Mononuclear cell (primary cell): Measurements from ENCODE around the gene PPP1R37. TPM values are rescaled to one million over a fixed set of nuclear protein-coding genes. Genes with fewer than 3 reads are reported as not detected.

Experiments used
- H3K27me3 ChIP-seq: 2 replicates; pipeline ENCODE4 v1.6.0; 2011; ENCODE audit warnings: low read length, control low read depth; ENCODE audit not compliant: insufficient read depth
- H3K4me1 ChIP-seq: 2 replicates; pipeline ENCODE4 v1.5.1; 2011; ENCODE audit warnings: mild to moderate bottlenecking, low read length, control low read depth; ENCODE audit not compliant: insufficient read depth
- H3K4me3 ChIP-seq: 2 replicates; pipeline ENCODE4 v1.5.1; 2011; ENCODE audit warnings: mild to moderate bottlenecking, low read length, moderate library complexity
- H3K9me3 ChIP-seq: 2 replicates; pipeline ENCODE4 v1.5.1; 2011; ENCODE audit warnings: low read depth, mild to moderate bottlenecking, control low read depth, low read length
- total RNA-seq: library from RNA; depleted of rRNA; stranded (reverse); fragments of >200 nt; gene quantifications from one replicate; pipeline ENCODE4 v1.2.3, GENCODE V29; 2012

PPP1R37 gene
- total RNA-seq, 1 donor: 14.0 TPM

DNA sequence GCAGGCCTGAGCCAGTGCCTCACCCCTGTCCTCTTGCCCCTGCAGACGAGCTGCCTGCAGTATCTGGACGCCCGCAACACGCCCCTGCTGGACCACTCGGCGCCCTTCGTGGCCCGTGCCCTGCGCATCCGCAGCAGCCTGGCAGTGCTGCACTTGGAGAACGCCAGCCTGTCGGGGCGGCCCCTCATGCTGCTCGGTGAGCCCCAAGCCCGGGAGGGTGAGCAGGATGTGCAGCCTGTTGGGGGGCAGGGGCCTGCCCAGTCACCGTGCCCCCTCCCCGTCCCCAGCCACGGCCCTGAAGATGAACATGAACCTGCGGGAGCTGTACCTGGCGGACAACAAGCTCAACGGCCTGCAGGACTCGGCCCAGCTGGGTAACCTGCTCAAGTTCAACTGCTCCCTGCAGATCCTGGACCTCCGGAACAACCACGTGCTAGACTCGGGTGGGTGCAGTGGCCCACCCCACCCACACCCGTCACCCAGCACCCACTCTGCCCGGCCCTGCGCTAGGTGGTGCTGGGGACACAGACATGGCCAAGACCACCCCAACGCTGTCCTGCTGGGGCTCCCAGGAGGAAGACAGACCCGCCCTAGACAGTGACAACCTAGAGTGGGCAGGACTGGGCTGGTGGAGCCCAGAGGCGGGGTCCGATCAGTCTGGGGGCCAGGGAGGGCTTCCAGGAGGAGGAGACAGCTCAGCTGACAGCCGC lies 49.2 kb downstream of the PPP1R37 start:
- Histone ChIP-seq H3K4me1 (peaks cover 4% of the 10 kb centered on the region), H3K4me3 (no peak overlapping the region), H3K9me3 (no peaks in the 10 kb centered on the region), H3K27me3 (no peaks in the 10 kb centered on the region)

GRCh38 chr19:45142726-45143110 lies 49.7 kb downstream of the PPP1R37 start:
- no peaks in the 10 kb centered on the region for H3K4me1 ChIP-seq
- H3K27me3 ChIP-seq: no peaks in the 10 kb centered on the region
- no peak overlapping the region for H3K4me3 ChIP-seq

DNA sequence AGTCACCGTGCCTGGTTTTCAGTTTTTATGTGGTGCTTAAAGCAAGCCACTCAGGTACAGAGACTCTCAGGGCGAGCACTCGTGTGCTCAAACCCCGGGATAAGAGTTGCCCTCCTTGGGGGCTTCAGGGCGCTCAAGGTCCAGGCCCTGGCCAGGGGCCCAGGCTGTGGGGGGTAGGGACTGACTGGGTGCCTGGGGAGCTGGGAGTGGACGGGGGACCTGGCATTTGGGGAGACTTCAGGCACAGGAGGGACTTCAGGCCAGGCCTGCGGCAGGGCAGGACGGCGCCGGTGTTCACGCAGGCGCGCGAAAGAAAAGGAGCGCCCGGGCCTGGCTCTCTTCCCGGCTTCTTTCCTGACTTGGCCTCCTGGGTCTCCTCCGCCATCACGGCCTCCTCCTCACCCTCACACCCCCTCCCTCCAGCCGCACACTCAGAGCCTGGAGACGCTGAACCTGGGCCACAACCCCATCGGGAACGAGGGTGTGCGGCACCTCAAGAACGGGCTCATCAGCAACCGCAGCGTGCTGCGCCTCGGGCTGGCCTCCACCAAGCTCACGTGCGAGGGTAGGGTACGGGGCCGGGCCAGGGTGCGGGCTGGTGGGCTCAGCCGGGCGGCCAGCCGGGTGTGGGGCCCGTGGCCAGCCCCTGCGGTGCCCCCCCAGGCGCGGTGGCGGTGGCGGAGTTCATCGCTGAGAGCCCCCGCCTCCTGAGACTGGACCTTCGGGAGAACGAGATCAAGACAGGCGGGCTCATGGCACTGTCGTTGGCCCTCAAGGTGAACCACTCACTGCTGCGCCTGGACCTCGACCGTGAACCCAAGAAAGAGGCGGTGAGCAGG lies 51.7 kb downstream of the PPP1R37 start:
- H3K27me3 ChIP-seq: no peaks in the 10 kb centered on the region
- no peak overlapping the region for H3K4me3 ChIP-seq
- no peaks in the 10 kb centered on the region for H3K9me3 ChIP-seq
- no peaks in the 10 kb centered on the region for H3K4me1 ChIP-seq

More at GRCh38 chr19:45142726-45143110, 49.7 kb downstream of the PPP1R37 start:
- H3K9me3 ChIP-seq: no peaks in the 10 kb centered on the region

- Histone ChIP-seq H3K4me1 (no peaks in the 10 kb centered on the region), H3K9me3 (no peaks in the 10 kb centered on the region), H3K27me3 (no peaks in the 10 kb centered on the region), H3K4me3 (no peak overlapping the region)
Observed at GRCh38 chr19:45145270-45146189, 52.6 kb downstream of the PPP1R37 start.

GRCh38 chr19:45146251-45146650 lies 53.3 kb downstream of the PPP1R37 start:
- no peak overlapping the region for H3K4me3 ChIP-seq
- H3K27me3 ChIP-seq: no peaks in the 10 kb centered on the region

DNA sequence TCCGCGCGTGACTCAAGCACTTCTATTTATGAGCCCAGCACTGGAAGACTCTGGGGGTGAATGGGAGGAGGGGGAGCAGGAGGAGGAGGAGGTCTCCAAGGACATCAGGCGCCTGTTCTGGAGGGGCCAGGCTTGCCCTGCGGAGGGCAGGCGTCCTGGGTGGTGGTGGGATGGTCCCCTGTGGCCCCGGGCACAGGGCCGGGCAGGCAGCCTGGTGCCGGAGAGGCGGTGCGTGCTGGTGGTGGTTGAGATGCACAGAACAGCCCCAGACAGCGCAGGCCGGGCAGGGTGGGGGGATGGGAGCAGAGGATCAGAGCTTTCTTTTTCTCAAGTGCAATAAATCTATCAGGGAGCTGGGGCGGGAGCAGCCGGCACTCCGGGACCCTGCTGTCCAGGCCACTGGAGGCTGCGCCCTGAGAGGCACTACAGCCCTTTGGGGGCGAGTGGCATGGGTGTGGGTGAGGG lies 53.8 kb downstream of the PPP1R37 start:
- Histone ChIP-seq H3K4me1 (peaks cover under 1% of the 10 kb centered on the region), H3K9me3 (no peaks in the 10 kb centered on the region), H3K27me3 (peaks cover 5% of the 10 kb centered on the region), H3K4me3 (no peak overlapping the region)

More at GRCh38 chr19:45146251-45146650, 53.3 kb downstream of the PPP1R37 start:
- H3K9me3 ChIP-seq: no peaks in the 10 kb centered on the region
- no peaks in the 10 kb centered on the region for H3K4me1 ChIP-seq

DNA sequence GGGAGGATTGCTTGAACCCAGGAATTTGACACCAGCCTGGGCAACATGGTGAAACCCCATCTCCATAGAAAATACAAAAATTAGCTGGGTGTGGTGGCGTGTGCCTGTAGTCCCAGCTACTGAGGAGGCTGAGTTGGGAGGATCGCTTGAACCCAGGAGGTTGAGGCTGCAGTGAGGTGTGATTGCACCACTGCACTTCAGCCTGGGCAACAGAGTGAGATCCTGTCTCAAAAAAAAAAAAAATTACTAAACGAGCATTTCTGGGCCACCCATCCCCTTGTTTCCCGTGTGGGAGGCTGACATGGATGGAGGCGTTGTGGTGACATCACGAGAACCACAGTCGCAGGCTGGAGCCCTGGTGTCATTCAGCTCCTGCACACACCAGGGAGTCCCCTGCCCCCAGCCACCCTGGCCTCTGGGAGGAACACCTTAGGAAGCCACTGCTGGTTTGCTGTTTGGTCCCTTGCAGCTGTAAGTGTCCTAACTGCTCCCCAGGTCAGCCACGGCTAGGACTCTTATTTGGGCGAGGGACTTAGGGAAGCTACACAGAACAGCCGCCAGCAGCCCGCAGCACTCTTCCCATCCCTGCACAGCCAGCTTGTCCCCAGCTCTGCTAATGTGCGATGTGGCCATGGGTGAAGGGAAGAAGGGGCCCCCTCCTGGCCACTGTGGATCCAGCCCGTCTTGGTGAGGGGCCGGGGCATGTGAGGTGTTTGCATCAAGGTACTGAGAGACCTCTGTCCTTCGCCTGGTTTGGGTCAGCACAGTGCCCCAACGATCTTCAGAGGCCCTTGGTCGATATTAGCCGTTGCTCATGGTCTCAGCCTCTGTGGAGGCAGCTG lies 55.1 kb downstream of the PPP1R37 start:
- peaks cover 14% of the 10 kb centered on the region for H3K4me1 ChIP-seq
- no peak overlapping the region for H3K4me3 ChIP-seq
- peaks cover 17% of the 10 kb centered on the region for H3K27me3 ChIP-seq
- no peaks in the 10 kb centered on the region for H3K9me3 ChIP-seq

DNA sequence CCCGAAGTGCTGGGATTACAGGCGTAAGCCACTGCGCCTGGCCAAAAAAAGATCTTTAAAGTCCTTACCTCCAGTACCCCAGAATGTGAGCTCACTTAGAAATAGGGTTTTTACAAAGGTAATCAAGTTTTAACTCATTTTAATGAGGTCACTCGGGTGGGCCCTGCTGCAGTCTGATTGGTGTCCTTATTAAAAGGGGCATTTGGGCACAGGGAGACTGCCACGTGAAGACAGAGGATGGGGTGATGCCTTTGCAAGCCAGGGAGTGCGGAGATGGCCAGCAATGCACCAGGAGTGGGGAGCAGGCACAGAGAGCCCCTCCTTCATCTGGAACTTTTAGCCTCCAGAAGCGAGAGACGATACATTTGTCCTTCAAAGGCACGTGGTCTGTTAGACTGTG lies 56.1 kb downstream of the PPP1R37 start:
- Histone ChIP-seq H3K4me3 (no peak overlapping the region), H3K4me1 (peaks cover 23% of the 10 kb centered on the region), H3K27me3 (peaks cover 25% of the 10 kb centered on the region), H3K9me3 (no peaks in the 10 kb centered on the region)

DNA sequence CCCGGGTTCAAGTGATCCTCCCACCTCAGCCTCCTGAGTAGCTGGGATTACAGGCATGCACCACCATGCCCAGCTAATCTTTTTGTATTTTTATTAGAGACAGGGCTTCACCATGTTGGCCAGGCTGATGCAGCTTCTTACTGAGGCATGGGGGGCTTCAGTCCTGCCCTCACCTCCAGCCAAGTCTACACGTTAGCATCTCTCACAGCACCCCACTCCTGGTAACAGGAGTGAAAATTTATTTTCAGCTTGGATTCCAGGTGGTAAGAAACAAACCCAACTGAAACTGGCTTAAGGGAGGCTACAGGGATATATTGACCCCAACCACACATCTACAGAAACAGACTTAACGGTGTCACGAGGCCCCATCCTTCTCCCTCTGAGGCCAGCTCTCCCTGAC lies 57.2 kb downstream of the PPP1R37 start:
- peaks cover 23% of the 10 kb centered on the region for H3K4me1 ChIP-seq
- peaks cover 29% of the 10 kb centered on the region for H3K27me3 ChIP-seq
- no peaks in the 10 kb centered on the region for H3K9me3 ChIP-seq
- H3K4me3 ChIP-seq: no peak overlapping the region

DNA sequence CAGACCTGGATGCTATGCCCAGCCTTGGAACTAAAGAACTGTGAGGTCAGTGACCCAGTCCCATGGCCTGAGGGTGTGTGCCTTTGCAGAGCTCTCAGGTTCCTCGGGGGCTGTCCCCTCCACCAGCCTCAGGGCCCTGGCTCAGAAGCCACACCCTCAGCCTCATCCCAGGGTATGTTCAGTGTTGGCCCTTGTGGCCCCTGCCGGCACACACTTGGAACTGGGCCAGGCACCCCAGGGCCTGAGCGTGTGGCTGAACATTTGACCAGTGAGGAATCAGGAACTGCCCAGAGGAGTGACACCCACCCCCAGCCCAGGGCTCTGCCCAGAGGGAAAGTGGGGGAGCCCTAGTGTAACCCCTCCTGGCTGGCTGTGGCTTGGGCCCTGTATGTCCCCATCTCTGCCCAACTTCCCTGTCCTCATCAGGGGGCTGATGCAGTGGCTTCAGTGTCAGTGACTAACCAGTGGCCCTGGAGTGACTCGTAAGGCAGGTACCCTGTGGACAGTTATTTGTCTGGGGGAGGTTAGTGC lies 57.8 kb downstream of the PPP1R37 start:
- H3K4me3 ChIP-seq: no peak overlapping the region
- peaks cover 23% of the 10 kb centered on the region for H3K4me1 ChIP-seq
- no peaks in the 10 kb centered on the region for H3K9me3 ChIP-seq
- H3K27me3 ChIP-seq: peaks cover 29% of the 10 kb centered on the region

DNA sequence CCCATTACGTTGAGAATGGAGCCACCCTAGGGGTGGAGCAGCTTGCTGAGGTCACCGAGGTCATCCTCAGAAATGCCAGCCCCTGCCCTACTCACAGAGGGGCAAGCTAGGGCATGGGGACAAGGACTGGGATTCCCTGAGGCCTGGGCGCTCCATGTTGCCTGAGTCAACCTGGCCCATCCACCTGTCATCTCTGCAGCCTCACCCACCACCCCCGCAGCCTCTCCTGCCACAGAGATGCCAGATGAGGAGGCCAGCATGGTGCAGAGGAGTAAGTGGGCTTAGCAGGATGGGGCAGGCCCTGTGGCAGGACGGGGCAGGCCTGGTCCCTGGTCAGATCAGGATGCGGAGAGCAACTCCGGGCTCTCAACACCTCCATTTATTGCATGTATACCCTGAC lies 58.3 kb downstream of the PPP1R37 start:
- H3K27me3 ChIP-seq: peaks cover 29% of the 10 kb centered on the region

GRCh38 chr19:45151821-45152503 lies 59.0 kb downstream of the PPP1R37 start:
- Histone ChIP-seq H3K4me1 (peaks cover 23% of the 10 kb centered on the region), H3K4me3 (no peak overlapping the region), H3K9me3 (no peaks in the 10 kb centered on the region), H3K27me3 (peaks cover 29% of the 10 kb centered on the region)

More for the DNA sequence above, 58.3 kb downstream of the PPP1R37 start:
- H3K9me3 ChIP-seq: no peaks in the 10 kb centered on the region
- H3K4me1 ChIP-seq: peaks cover 23% of the 10 kb centered on the region
- H3K4me3 ChIP-seq: no peak overlapping the region

DNA sequence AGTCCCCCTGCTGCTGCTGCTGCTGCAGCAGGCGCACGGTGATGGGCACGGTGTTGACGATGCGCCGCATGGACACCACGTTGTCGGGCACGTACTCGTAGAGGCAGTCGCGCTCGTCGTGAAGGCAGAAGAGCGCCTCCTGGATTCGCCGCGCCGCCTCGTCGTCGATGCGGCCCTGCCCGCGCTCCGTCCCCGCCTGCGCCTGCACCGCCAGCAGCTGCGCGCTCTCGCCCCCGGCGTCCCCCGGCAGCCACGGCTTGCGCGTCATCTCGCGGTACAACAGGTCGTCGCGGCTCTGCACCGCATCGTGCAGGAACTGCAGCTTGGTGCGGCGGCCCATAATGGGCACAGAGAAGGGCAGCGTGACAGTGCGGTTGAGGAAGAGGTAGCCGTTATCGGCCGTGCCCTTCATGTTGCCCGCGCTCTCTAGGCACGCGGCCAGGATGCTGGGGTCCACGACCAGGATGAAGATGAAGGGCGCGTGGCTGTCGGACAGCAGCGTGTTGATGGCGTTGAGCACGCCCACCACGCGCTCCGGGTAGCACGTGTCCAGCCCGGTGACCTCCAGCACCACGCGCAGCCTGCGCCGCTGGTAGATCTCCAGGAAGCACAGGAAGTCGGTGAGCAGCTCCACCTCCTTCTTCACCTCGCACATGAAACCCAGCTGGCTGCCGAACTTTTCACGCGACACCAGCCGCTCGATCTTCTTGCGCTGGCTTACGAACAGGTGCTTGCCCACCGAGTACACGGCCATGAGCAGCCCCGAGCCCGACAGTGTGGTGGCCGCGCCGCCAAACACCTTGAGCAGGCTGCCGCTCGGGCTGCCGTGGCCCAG lies 59.7 kb downstream of the PPP1R37 start:
- H3K4me3 ChIP-seq: no peak overlapping the region
- peaks cover 23% of the 10 kb centered on the region for H3K4me1 ChIP-seq
- H3K9me3 ChIP-seq: no peaks in the 10 kb centered on the region
- peaks cover 29% of the 10 kb centered on the region for H3K27me3 ChIP-seq
